ENCODE results near the gene PUSL1. TPM values are rescaled to one million over a fixed set of nuclear protein-coding genes. Genes with fewer than 3 reads are reported as not detected.
A peak's percentile ranks its signal among the peaks of the same experiment; 100 is the strongest.

Gene PUSL1
- total RNA-seq, 4 donors from 2014 or later = 6.2 to 13.1 (median 9.5) TPM

DNA sequence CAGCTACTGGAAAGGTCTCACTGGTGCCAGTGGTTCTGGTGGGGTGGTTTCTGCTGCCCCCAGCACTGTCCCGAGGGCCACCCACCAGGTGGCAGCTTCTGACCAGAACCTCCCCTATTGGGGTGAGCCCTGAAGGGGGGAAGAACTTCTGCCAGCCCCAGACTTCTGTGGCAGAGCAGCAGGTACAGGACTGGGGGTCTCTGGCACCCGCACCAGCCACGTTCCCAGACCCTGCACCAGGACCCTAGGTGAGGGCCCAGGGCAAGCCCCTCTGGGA, 1.6 kb downstream of the PUSL1 start:
- Histone ChIP-seq H3K9me3 (no peaks in the 10 kb centered on the region), H3K27ac (peak overlapping the region in 2 of 4 donors; percentile 88 to 100), H3K4me3 (no peak overlapping the region), H3K36me3 (peaks cover 0 to 38% of the 10 kb centered on the region in 2 donors), H3K4me1 (peaks cover 31 to 36% of the 10 kb centered on the region in 2 donors), H3K27me3 (no peaks in the 10 kb centered on the region)
- no peak for DNase-seq
- intact Hi-C loops (cut with DNase I; ENCODE audit: low total_unique reads) = loop anchor here (10.0 kb wide), 1 partner anchor 355 kb away; the partner anchor contains the start of gene NOC2L
- ATAC-seq = no peak
- in situ Hi-C loops (cut with MboI; ENCODE audit: low sequenced_read_pairs in 4 of 4) = no loop called here
- TF ChIP-seq CTCF (IDR thresholded peaks at IDR 0.05 in 4 of 5, conservative IDR thresholded peaks at IDR 0.05 in 1 of 5) (no peak), POLR2A (IDR thresholded peaks at IDR 0.05) (no peak)

GRCh38 chr1:1310476-1311053, 2.2 kb downstream of the PUSL1 start:
- H3K36me3 ChIP-seq = peaks cover 0 to 40% of the 10 kb centered on the region in 2 donors
- TF ChIP-seq CTCF (IDR thresholded peaks at IDR 0.05 in 4 of 5, conservative IDR thresholded peaks at IDR 0.05 in 1 of 5) = no peak
- TF ChIP-seq POLR2A (IDR thresholded peaks at IDR 0.05) = no peak

GRCh38 chr1:1311107-1312104, 3.0 kb downstream of the PUSL1 start:
- intact Hi-C loops (cut with DNase I; ENCODE audit: low total_unique reads) (loop anchor here (10.0 kb wide), 1 partner anchor 357 kb away; the partner anchor contains the start of gene NOC2L), in situ Hi-C loops (cut with MboI; ENCODE audit: low sequenced_read_pairs in 4 of 4) (no loop called here)
- Histone ChIP-seq H3K4me1 (peaks cover 17 to 23% of the 10 kb centered on the region in 2 donors), H3K4me3 (no peak overlapping the region), H3K36me3 (peaks cover 0 to 43% of the 10 kb centered on the region in 2 donors), H3K27ac (peak overlapping the region in 1 of 4 donors; percentile 13), H3K9me3 (no peaks in the 10 kb centered on the region), H3K27me3 (no peaks in the 10 kb centered on the region)
- DNase-seq (no peak), ATAC-seq (no peak)
- no peak for TF ChIP-seq CTCF (IDR thresholded peaks at IDR 0.05 in 4 of 5, conservative IDR thresholded peaks at IDR 0.05 in 1 of 5)
- TF ChIP-seq POLR2A (IDR thresholded peaks at IDR 0.05) = no peak

More at GRCh38 chr1:1310476-1311053, 2.2 kb downstream of the PUSL1 start:
- Histone ChIP-seq H3K4me1 (peaks cover 26 to 31% of the 10 kb centered on the region in 2 donors), H3K27me3 (no peaks in the 10 kb centered on the region), H3K27ac (peak overlapping the region in 2 of 4 donors; percentile 88 to 100), H3K9me3 (no peaks in the 10 kb centered on the region), H3K4me3 (no peak overlapping the region)
- DNase-seq (no peak), ATAC-seq (no peak)
- intact Hi-C loops (cut with DNase I; ENCODE audit: low total_unique reads) = loop anchor here (10.0 kb wide), 1 partner anchor 356 kb away; the partner anchor contains the start of gene NOC2L
- in situ Hi-C loops (cut with MboI; ENCODE audit: low sequenced_read_pairs in 4 of 4) = no loop called here

DNA sequence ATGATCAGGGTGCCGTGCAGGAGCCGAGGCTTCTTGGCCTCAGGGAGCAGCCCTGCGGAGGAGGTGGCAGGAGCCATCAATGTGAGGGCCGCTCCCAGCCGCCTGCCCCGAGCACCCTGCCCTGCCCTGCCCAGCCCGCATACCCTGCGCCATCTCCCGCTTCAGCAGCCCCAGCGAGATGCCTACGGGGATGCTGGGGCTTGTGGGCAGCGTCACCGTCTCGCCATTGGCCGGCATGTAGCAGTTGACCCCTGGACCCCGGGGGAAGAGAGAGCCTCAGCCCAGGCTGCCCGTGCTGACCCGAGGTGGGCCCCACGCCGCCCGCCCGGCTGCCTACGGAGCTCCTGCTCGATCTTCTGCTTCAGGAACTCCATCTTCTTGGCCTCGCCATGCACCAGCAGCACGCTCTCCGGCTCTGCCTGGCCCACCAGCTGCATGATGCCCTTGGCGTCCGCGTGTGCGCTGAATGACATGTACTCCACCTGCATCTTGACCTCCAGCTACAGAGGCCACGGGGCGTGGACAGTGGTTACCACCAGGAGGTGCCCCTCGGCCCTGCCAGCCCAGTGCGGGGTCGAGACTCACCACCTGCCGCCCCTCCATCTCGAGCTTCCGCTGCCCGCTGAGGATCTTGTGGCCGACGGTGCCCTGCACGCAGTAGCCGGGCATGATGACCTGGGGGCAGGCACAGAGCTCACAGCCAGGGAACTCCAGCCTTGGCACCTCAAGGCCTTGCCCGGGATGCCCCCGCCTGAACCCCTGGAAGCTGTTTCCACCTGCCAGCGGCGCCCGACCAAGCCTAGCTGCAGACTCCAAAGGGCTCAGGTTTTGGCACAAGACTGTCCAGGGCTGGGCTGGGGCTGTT, 4.3 kb downstream of the PUSL1 start:
- in situ Hi-C loops (cut with MboI; ENCODE audit: low sequenced_read_pairs in 4 of 4) (no loop called here), intact Hi-C loops (cut with DNase I; ENCODE audit: low total_unique reads) (loop anchor here (10.0 kb wide), 1 partner anchor 358 kb away; the partner anchor contains the start of gene NOC2L)
- ATAC-seq = no peak
- DNase-seq = no peak
- Histone ChIP-seq H3K36me3 (peaks cover 0 to 47% of the 10 kb centered on the region in 2 donors), H3K27me3 (no peaks in the 10 kb centered on the region), H3K27ac (peak overlapping the region in 2 of 4 donors; percentile 11 to 38), H3K9me3 (no peaks in the 10 kb centered on the region), H3K4me3 (no peak overlapping the region), H3K4me1 (peaks cover 11 to 19% of the 10 kb centered on the region in 2 donors)
- TF ChIP-seq CTCF (IDR thresholded peaks at IDR 0.05 in 4 of 5, conservative IDR thresholded peaks at IDR 0.05 in 1 of 5) (no peak), POLR2A (IDR thresholded peaks at IDR 0.05) (no peak)
